HG02571 (cell line): ENCODE data around the gene NFATC4.
"Not testable (repeated sequence)": the region's sequence is repeated elsewhere in the genome, so short reads cannot be mapped to it uniquely, and the experiment has no call there.

ENCODE experiments used
- ATAC-seq: cut with Tn5 transposase; IDR thresholded peaks from one replicate; pipeline ENCODE4 v1.9.1; 2021; ENCODE audit warnings: mild to moderate bottlenecking, moderate library complexity; ENCODE audit not compliant: unreplicated experiment

Gene NFATC4

DNA sequence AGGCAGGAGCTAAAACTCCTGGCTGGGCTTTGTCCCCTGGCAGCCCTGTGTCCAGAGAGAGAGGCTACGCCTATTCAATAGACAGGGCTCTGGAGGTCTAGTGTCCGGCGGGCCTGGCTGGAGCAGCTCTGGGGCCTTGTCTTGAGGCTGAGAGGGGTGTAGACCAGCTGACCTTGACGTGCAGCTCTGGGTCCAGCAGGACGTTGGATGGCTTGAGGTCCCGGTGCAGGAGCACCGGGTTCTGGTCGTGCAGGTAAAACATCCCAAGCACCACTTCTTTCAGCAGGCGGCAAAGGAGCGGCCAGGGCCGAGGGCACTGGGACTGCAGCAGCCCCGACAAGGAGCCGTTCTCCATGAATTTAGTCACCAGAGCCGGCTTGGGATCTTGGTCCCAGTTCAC lies 29.1 kb upstream of the NFATC4 start:
- no peak for ATAC-seq

DNA sequence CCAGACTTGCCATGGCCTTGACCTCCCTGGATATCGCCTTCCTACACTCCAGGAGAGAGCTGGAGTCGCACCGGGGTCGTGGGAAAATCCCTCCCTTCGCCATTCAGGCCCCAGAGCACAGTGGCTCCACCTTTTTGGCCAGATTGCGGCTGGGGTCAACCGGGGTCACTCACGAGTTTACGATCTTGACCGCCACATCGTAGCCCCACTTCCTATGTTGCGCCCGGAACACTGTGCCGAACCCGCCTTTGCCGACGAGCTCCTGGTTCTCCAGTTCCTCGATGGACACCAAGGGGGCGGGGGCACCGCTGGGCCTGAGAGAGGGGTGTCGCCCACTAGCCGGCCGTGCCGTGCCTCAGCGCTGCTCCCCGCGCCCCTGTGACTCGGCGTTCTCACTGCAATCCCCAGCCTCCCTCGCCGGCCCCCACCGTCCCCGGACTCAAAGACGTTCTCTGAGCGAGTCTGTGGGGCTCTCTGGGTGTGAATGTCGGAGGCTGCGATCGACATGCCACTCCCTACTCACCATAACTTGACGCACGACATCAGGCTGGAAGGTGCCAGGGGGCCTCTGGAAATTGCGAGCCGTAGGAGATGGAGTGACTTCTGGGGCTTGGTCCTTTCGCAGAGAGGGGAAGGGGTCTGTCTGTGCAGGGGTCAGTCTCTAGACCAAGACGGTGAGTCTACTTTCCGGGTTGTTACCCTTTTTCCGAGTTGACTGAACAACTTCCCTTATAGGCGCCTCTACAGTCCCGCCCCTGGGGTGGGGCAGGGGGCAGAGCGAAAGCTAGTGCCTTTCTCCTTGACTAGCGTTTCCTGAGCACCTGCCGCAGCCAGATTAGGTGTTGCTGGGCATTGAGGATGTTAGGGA lies 28.5 kb upstream of the NFATC4 start, which contains the start of gene RIPK3:
TSS of gene RIPK3 (minus strand) at position 708 of the 868 bp plus-strand sequence. CDS start at position 543, 165 bp downstream.
- ATAC-seq: peak; percentile 75

GRCh38 chr14:24340606-24341005 lies 27.4 kb upstream of the NFATC4 start:
- ATAC-seq: no peak

DNA sequence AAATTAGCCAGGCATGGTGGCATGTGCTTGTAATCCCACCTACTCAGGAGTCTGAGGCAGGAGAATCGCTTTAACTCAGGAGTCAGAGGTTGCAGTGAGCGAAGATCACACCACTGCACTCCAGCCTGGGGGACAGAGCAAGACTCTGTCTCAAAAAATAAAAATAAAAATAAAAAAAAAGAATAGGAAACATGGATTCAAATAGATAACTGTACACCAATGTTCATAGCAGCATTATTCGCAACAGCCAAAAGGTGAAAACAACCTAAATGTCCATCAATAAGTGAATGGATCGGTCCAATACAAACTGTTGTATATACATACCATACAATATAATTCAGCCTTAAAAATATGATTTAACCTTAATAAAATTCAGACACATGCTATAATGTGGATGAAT lies 25.1 kb upstream of the NFATC4 start:
- ATAC-seq: no peak

GRCh38 chr14:24343795-24344660 lies 24.0 kb upstream of the NFATC4 start:
- ATAC-seq: no peak

- ATAC-seq: no peak
Measured at GRCh38 chr14:24347134-24347533, 20.9 kb upstream of the NFATC4 start.

DNA sequence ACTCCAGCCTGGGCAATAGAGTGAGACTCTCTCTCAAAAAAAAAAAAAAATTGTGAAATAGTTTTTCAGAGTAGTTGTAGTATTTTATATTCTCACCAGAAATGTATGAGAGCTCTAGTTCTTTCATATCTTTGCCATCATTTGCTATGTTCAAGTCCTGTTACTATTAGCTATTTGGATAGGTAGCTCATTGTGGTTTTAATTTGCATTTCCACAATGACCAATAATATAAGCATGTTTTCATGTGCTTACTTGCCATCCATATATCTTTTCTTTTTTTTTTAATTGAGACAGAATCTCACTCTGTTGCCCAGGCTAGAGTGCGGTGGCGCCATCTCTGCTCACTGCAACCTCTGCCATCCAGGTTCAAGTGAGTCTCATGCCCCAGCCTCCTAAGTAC lies 19.8 kb upstream of the NFATC4 start:
- ATAC-seq: no peak

DNA sequence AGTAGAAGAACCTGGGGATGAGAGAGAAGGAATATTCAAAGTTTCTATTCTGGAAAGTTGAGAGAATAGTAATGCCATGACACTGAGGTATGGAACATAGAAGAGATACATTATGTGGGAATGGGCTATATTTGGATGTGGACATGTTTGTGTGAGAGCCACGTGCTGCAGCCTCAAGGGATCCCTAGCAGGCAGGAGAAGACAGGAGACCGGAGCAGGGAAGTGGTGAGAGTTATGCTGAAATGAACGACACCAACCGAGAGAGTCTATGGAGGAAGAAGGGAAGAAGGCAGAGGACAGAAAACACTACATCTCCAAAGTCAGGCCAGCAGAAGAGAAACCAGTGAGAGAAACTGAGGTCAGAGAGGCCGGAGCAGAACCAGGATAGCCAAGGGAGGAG lies 18.2 kb upstream of the NFATC4 start:
- ATAC-seq: no peak

DNA sequence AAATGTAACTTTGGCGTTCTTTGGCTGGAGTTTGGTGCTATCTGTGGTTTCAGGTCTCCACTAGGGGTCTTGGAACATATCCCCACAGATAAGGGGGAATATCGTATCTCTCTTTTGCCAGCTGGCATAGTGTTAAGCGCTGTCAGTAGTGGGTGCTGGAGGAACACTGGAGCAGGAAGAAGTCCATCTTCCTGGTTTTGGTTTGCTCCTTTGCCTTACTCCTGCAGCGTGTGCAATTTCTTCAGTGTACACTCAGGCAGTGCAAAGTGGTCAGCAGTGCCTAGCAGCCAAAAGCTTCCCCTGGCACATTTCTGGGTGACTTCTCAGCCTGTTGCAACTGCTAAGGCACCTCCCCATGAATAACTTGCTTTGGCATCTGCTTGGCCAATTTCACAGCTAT lies 16.5 kb upstream of the NFATC4 start:
- no peak for ATAC-seq

GRCh38 chr14:24353559-24354481 lies 14.2 kb upstream of the NFATC4 start:
- ATAC-seq: no peak

DNA sequence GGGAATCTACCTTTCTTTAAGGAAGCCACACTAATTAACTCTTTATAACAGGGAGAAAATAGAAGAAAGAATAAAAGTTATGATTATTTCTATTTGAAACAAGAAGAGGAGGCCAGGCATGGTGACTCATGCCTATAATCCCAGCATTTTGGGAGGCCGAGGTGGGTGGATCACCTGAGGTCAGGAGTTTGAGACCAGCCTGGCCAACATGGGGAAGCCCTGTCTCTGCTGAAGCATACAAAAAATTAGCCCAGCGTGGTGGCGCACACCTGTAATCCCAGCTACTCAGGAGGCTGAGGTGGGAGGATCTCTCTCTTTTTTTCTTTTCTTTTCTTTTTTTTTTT lies 13.5 kb upstream of the NFATC4 start:
- not testable (repeated sequence) for ATAC-seq

DNA sequence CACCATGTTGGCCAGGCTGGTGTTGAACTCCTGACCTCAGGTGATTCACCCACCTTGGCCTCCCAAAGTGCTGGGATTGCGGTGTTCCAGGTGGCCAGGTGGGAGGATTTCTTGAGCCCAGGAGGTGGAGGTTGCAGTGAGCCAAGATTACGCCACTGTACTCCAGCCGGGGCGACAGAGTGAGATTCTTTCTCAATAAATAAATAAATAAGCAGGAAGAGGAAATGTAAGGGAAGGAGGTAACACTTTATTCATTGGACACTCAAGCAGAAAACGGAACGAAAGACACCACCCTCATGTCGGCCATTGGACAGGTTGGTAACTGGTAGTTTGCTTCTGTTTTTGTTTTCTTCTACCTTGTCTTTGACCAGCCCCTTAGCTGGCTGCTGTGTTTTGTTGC lies 13.0 kb upstream of the NFATC4 start:
- no peak for ATAC-seq

DNA sequence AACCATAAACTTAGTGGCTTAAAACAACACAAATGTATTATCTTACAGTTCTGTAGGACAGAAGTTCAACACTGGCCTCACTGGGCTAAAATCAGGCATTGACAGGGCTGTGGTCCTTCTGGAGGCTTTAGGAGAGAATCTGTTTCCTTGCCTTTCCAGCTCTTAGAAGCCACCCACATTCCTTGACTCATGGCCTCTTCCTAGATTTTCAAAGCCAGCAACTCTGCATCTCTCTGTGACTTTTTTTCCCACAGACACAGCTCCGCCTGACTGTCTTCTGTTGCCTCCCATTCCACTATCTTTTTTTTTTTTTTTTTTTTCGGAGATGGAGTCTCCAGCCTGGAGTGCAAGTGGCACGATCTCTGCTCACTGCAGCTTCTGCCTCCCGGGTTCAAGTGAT lies 11.8 kb upstream of the NFATC4 start:
- no peak for ATAC-seq

GRCh38 chr14:24360281-24360680 lies 7.7 kb upstream of the NFATC4 start:
- no peak for ATAC-seq

DNA sequence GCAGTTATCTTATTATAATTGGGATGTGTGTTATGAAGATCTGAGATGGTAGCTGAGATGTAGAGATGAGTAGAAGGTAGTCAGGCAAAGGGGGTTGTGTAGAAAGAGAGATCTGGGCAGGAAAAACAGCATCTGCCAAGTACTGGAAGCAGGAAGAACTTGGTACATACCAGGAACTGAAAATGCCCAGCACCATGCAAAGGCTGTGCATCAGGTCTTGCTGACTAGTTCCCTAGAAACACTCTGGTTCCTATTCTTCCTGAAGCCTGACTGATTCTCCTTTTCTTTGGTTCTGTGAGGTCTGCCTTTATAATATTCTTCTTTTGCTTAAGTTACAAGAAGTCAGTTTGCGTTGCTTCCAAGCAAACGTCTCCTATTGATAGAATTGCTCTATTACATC lies 6.7 kb upstream of the NFATC4 start:
- no peak for ATAC-seq

- ATAC-seq: no peak
Measured at GRCh38 chr14:24362241-24362960, 5.6 kb upstream of the NFATC4 start.

DNA sequence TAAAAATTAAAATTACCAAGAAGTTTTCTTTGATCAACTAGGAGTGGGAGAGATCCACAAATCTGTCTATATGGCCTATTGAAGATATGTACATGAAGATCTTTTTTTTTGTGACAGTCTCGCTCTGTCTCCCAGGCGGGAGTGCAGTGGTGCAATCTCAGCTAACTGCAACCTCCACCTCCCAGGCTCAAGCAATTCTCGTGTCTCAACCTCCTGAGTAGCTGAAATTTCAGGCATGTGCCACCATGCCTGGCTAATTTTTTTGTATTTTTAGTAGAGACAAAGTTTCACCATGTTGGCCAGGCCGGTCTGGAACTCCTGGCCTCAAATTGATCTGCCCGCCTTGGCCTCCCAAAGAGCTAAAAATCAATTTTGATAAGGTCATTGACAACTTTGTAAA lies 4.6 kb upstream of the NFATC4 start:
- no peak for ATAC-seq

- ATAC-seq: no peak
Measured at GRCh38 chr14:24364841-24365240, 3.1 kb upstream of the NFATC4 start.

- peak; percentile 37 for ATAC-seq
Measured at GRCh38 chr14:24365600-24366412, 2.2 kb upstream of the NFATC4 start.

DNA sequence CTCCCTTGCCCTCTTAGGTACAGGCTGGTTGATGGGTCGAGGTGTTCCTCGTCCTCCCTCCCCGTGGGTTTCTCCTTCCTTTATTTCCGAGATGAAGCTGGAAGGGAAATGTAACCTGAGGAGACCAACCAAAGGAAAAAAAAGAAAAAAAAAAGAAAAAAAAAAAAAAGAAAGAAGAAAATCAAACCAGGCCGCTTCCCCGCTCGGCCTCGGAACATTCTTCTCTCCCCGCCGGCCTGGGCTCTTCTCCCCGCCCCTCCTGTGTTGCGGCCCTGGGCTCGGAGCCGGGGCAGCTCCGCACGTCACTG lies 1.6 kb upstream of the NFATC4 start:
- no peak for ATAC-seq
